Nephron progenitor cell (in vitro differentiated cells): ENCODE measurements around the gene SLC1A1.
"Not testable (repeated sequence)": the region's sequence is repeated elsewhere in the genome, so short reads cannot be mapped to it uniquely, and the experiment has no call there.

Experiments
- DNase-seq: peaks from one replicate; pipeline ENCODE4 v3.0.0; 2021
- H3K27ac Mint-ChIP-seq: 2 replicates; pipeline ENCODE4 v1.8.0; 2021; ENCODE audit warnings: mild to moderate bottlenecking, moderate library complexity, mixed read lengths
- H3K27me3 Mint-ChIP-seq: 2 replicates; pipeline ENCODE4 v1.8.0; 2021; ENCODE audit warnings: mild to moderate bottlenecking, low read depth, mixed read lengths; ENCODE audit not compliant: poor library complexity
- H3K36me3 Mint-ChIP-seq: 2 replicates; pipeline ENCODE4 v1.8.0; 2021; ENCODE audit warnings: low read depth, mixed read lengths
- H3K4me1 Mint-ChIP-seq: 2 replicates; pipeline ENCODE4 v1.8.0; 2021; ENCODE audit warnings: mixed read lengths
- H3K4me3 Mint-ChIP-seq: 2 replicates; pipeline ENCODE4 v1.8.0; 2021; ENCODE audit warnings: mild to moderate bottlenecking, moderate library complexity, mixed read lengths
- H3K9me3 Mint-ChIP-seq: 2 replicates; pipeline ENCODE4 v1.8.0; 2021; ENCODE audit warnings: mild to moderate bottlenecking, moderate library complexity, mixed read lengths
- CTCF ChIP-seq: fragments of 200-600 bp; sonication (generic); IDR thresholded peaks from 2 replicates; pipeline ENCODE4 v1.5.0; 2021; ENCODE audit warnings: antibody characterized with exemption

SLC1A1 gene

GRCh38 chr9:4519604-4520003, 29.3 kb downstream of the SLC1A1 start:
- no peak overlapping the region for H3K27ac Mint-ChIP-seq
- no peaks in the 10 kb centered on the region for H3K9me3 Mint-ChIP-seq
- H3K36me3 Mint-ChIP-seq: no peaks in the 10 kb centered on the region
- H3K4me3 Mint-ChIP-seq: no peak overlapping the region
- peaks cover 9% of the 10 kb centered on the region for H3K27me3 Mint-ChIP-seq
- no peak for TF ChIP-seq CTCF
- no peaks in the 10 kb centered on the region for H3K4me1 Mint-ChIP-seq
- DNase-seq: no peak

GRCh38 chr9:4520055-4520454, 29.8 kb downstream of the SLC1A1 start:
- no peak overlapping the region for H3K27ac Mint-ChIP-seq
- no peaks in the 10 kb centered on the region for H3K9me3 Mint-ChIP-seq
- no peaks in the 10 kb centered on the region for H3K4me1 Mint-ChIP-seq
- H3K4me3 Mint-ChIP-seq: no peak overlapping the region
- DNase-seq: no peak
- TF ChIP-seq CTCF: no peak
- H3K36me3 Mint-ChIP-seq: no peaks in the 10 kb centered on the region
- H3K27me3 Mint-ChIP-seq: peaks cover 9% of the 10 kb centered on the region

GRCh38 chr9:4530375-4530774, 40.1 kb downstream of the SLC1A1 start:
- no peak overlapping the region for H3K4me3 Mint-ChIP-seq

GRCh38 chr9:4530831-4531230, 40.6 kb downstream of the SLC1A1 start:
- H3K36me3 Mint-ChIP-seq, H3K4me3 Mint-ChIP-seq, DNase-seq, H3K4me1 Mint-ChIP-seq, H3K27me3 Mint-ChIP-seq, H3K27ac Mint-ChIP-seq: not testable (repeated sequence)
- peaks cover 31% of the 10 kb centered on the region for H3K9me3 Mint-ChIP-seq

More at GRCh38 chr9:4530375-4530774, 40.1 kb downstream of the SLC1A1 start:
- Mint-ChIP-seq H3K9me3 (peaks cover 31% of the 10 kb centered on the region), H3K27me3 (no peaks in the 10 kb centered on the region), H3K4me1 (no peaks in the 10 kb centered on the region), H3K36me3 (no peaks in the 10 kb centered on the region), H3K27ac (no peak overlapping the region)
- DNase-seq: no peak
- TF ChIP-seq CTCF: no peak

GRCh38 chr9:4531355-4531754, 41.1 kb downstream of the SLC1A1 start:
- peaks cover 36% of the 10 kb centered on the region for H3K9me3 Mint-ChIP-seq
- not testable (repeated sequence) for H3K36me3 Mint-ChIP-seq, H3K27ac Mint-ChIP-seq, H3K4me1 Mint-ChIP-seq, H3K4me3 Mint-ChIP-seq, H3K27me3 Mint-ChIP-seq
- peak; percentile 14 for DNase-seq

- DNase-seq, H3K4me3 Mint-ChIP-seq, H3K4me1 Mint-ChIP-seq, H3K27me3 Mint-ChIP-seq, H3K36me3 Mint-ChIP-seq, H3K27ac Mint-ChIP-seq: not testable (repeated sequence)
- H3K9me3 Mint-ChIP-seq: peaks cover 39% of the 10 kb centered on the region
Observed at GRCh38 chr9:4533881-4534280, 43.6 kb downstream of the SLC1A1 start.

- H3K36me3 Mint-ChIP-seq, H3K27ac Mint-ChIP-seq, H3K4me3 Mint-ChIP-seq, H3K4me1 Mint-ChIP-seq, DNase-seq, H3K27me3 Mint-ChIP-seq: not testable (repeated sequence)
- peaks cover 36% of the 10 kb centered on the region for H3K9me3 Mint-ChIP-seq
Observed at GRCh38 chr9:4536196-4536595, 45.9 kb downstream of the SLC1A1 start.

- Mint-ChIP-seq H3K27ac (no peak overlapping the region), H3K4me1 (no peaks in the 10 kb centered on the region), H3K9me3 (peaks cover 26% of the 10 kb centered on the region), H3K36me3 (no peaks in the 10 kb centered on the region), H3K4me3 (no peak overlapping the region), H3K27me3 (no peaks in the 10 kb centered on the region)
- DNase-seq: no peak
- TF ChIP-seq CTCF: no peak
Observed at GRCh38 chr9:4537581-4537980, 47.3 kb downstream of the SLC1A1 start.
